ENCODE data around the gene DNAH1. TPM values are rescaled to one million over a fixed set of nuclear protein-coding genes. Genes with fewer than 3 reads are reported as not detected.

Gene DNAH1
- polyA plus RNA-seq, 1 donor = 5.6 TPM

- DNase-seq (ENCODE audit: low read depth) = no peak
Observed at GRCh38 chr3:52290596-52291507, 25.3 kb upstream of the DNAH1 start.

DNA sequence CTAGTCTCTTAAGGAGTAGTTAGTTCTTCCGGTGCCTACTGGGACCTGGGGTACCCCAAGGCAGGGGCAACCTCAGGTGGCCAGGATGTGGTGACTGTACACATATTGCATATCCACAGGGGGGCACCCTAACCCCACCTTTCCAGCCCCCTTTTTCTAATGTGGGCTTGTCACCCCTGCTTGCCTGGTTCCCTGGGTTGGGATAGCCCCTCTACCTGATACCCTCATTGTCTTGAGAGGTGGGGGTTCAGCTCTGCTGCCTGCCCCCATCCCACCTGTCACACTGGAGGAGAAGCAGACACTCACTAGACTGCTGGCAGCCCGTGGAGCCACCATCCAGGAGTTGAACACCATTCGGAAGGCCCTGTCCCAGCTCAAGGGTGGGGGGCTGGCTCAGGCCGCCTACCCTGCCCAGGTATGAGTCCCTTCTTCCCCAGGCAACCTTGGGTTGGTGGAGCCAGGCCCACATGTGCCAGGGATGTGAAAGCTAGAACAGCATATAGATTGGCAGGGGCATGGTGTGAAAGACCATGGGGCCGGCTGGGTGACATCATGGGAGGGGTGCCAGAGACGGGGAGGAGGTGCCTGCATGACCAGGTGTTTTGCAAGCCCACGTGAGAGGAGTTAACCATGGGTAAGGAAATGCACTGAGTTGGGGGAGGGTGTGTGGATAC, 24.5 kb upstream of the DNAH1 start:
- DNase-seq (ENCODE audit: low read depth) = no peak

DNA sequence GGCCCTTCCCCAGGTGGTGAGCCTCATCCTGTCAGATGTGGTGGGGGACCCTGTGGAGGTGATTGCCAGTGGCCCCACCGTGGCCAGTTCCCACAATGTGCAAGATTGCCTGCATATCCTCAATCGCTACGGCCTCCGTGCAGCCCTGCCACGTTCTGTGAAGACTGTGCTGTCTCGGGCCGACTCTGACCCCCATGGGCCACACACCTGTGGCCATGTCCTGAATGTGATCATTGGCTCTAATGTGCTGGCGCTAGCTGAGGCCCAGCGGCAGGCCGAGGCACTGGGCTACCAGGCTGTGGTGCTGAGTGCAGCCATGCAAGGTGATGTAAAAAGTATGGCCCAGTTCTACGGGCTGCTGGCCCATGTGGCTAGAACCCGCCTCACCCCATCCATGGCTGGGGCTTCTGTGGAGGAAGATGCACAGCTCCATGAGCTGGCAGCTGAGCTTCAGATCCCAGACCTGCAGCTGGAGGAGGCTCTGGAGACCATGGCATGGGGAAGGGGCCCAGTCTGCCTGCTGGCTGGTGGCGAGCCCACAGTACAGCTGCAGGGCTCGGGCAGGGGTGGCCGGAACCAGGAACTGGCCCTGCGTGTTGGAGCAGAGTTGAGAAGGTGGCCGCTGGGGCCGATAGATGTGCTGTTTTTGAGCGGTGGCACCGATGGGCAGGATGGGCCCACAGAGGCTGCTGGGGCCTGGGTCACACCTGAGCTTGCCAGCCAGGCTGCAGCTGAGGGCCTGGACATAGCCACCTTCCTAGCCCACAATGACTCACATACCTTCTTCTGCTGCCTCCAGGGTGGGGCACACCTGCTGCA, 23.7 kb upstream of the DNAH1 start:
- DNase-seq (ENCODE audit: low read depth) = no peak

GRCh38 chr3:52293491-52294319, 22.4 kb upstream of the DNAH1 start:
- no peak for DNase-seq (ENCODE audit: low read depth)

- no peak for DNase-seq (ENCODE audit: low read depth)
Observed at GRCh38 chr3:52294320-52295150, 21.6 kb upstream of the DNAH1 start.

- DNase-seq (ENCODE audit: low read depth) = no peak
Observed at GRCh38 chr3:52295671-52296208, 20.4 kb upstream of the DNAH1 start.

DNA sequence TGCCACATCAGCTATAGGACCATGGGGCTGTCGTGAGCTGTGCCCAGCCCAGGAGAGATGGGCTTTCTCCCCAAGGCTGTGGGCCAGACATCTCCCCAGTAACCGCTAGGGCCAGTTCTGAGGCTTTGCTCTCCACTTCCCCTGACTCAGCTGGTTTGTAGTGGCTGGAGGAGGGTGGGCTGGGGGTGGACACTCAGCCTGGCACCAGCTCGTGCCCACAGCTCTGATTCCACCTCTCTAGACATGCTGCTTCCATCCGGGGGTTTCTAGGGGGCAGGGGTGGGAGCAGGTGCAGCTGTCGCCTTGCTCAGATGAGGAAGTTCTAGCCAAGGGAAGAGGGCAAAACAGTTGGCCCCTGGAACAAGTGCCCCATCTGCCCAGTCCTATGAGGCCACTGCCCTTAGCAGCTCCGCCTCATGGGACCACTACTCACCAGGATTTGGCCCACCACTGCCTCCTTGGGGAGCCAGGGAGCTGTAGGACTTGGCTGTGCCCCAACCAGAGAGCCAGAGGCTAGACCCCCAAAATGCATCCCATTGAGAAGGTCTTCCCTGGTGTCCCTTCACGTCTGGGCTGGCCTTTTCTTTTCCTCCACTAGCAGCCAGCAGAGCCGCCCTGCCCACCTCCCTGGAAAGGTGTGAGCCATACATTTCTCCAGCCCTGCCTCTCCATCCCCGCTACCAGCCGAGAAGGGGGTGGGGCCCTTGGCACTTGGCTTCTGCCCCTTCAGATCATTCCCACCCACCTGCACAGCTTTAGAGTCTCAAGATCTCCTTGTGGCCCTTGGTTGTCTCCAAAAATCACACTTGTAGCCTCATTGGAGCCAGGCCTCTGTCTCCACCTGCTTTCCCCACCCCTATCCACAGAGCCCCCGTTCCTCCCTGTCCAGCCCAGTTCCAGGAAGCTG, 18.6 kb upstream of the DNAH1 start:
- no peak for DNase-seq (ENCODE audit: low read depth)

DNA sequence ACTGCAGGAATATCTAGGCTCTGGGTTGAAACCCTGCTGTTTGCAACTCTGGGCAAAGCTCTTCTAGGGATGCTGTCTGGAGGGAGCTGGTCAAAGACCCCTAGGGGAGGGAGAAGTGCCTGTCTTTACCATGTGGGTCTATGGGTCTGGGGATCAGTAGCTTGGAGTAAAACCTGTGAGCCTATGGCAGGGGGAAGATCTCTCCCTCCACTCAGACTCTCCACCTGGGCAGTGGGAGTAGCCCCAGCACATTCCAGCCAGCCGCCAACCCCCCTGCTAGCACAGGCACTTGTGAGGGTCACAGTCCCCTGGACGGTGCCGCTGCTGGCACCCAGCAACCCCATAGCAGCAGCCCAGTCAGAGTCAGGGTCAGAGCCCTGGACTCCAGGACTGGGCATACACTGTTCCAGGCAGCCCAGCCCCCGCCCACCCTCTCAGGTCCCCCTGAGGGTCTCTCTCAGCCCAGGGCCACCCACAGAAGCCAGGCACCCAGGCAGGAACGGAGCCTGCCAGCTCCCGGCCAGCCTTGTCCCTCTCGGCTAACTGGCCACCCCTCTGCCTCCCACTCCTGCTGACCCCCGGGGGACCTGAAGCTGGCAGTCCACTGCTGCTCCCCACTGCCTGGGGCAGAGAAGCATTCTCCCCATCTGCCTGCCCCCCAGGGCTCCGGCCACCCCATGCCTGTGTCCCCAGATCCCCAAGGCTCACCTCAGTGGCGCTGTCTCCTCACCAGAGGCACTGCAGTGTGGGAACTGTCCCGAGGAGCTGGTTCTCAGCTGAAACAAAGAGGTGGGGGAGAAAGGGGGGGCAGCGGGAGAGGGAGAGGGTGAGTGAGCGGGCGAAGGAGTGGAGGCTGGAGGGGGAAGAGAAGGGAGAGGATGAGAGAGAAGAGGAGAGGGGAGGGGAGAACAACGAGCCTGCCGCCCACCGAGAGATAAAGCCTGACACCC, 17.7 kb upstream of the DNAH1 start:
- no peak for DNase-seq (ENCODE audit: low read depth)

- no peak for DNase-seq (ENCODE audit: low read depth)
Observed at GRCh38 chr3:52299247-52299878, 16.8 kb upstream of the DNAH1 start.

DNA sequence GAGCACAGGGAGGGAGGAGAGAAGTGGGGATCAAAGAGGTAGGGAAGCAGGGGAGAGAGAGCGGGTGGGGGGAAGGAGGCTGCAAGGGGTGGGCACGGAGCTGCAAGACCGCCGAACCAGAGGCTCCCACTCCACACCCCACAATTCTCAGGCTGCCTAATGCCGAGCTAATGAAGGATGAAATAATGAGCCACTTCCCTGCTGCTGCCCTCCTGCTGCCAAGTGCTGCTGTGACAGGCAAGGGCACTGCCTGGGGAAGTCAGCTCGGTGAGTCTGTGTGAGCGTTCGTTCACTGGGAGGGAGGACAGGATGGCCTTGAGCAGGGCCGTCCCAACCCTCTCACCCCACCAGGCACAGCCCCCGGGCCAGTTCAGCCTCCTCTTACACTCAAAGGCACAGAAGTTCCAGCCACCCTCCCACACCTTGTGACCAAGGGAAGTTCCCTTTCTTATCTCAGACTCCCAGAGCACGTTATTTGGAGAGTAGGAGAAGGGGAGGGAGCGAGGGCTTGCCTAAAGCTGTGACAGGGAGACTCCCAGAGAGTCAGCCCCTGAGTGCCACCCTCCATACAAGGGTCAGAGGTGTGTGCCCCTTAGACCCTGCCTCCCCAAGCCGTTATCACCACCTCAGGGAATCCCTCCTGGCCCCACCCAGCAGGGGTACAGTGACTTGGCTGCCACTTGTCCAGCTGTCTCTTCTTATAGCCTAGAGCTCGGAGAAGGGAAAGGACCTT, 16.1 kb upstream of the DNAH1 start:
- DNase-seq (ENCODE audit: low read depth) = no peak

DNA sequence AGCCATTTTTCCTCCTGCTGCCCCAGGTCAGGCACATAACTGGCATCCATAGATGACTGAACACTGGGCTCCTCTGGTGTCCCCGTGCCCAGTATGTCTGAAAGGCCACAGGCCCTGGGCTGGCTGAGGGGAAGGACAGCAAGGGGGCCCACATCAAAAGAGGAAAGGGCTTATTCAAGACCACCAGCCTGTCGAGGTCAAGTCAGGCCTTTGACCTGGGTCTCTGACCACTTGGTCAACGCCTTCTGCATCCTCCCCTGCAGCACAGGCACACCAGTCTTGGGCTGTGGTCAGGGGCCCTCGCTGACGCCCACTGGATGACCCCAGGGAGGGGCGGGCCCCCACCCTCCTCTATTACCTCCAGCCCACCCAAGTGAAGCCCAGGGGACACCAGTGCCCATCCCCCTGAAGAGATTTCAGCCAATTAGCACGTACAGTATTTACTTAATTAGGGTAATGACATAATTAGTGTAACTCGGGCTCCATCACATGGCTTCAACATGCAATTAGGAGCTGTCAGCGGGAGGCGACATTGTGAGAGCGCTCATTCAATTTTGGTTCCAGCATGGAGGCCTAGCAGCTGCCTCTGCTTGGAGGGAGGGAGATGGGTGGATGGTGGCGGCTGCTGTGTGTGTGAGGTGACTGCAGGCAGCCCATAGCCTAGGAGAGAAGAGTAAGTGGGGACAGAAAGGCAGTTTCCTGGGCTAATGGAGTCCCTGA, 13.5 kb upstream of the DNAH1 start:
- DNase-seq (ENCODE audit: low read depth) = no peak

- DNase-seq (ENCODE audit: low read depth) = no peak
Observed at GRCh38 chr3:52303811-52304210, 12.3 kb upstream of the DNAH1 start.

- no peak for DNase-seq (ENCODE audit: low read depth)
Observed at GRCh38 chr3:52305926-52306325, 10.2 kb upstream of the DNAH1 start.

DNA sequence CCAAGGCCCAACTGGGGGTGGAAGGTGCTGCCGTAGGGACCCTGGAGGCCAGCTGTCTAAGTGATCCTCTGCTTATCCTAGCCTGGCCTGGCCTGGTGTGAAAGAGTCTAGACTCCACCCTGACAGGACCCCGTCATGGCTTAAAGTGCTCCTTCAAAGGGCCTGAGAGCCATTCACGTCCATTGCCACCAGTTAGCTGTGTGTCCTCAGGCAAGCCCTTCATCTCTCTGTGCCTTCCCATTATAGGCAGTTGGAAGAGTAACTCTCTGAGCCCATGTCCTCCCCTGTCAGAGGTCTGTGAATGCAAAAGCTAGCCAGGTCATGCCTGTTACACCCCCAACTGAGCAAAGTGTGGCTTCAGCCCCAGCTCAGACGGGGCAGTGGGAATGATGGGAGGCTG, 9.1 kb upstream of the DNAH1 start:
- no peak for DNase-seq (ENCODE audit: low read depth)

- DNase-seq (ENCODE audit: low read depth) = no peak
Observed at GRCh38 chr3:52308308-52308707, 7.8 kb upstream of the DNAH1 start.
